WTC11 (cell line): ENCODE results near the gene LILRB2. TPM values are rescaled to one million over a fixed set of nuclear protein-coding genes. Genes with fewer than 3 reads are reported as not detected.
"Not testable (repeated sequence)": the region's sequence is repeated elsewhere in the genome, so short reads cannot be mapped to it uniquely, and the experiment has no call there.

Source experiments
- ATAC-seq: fragments of 200-7000 bp; cut with Tn5 transposase; 2 replicates; pipeline ENCODE4 v1.10.0; 2021; ENCODE audit warnings: mild to moderate bottlenecking, moderate library complexity
- CTCF ChIA-PET: fragments of 300-600 bp; sonication (Branson Sonifier 250); formaldehyde crosslinking; loops from one replicate; lab custom pipeline; 2021; ENCODE audit warnings: antibody characterized with exemption; lab: Charles Lee
- POLR2A ChIA-PET: fragments of 350-600 bp; sonication (Branson Sonifier 250); formaldehyde crosslinking; loops from one replicate; lab custom pipeline; 2021; ENCODE audit warnings: antibody characterized with exemption; lab: Charles Lee
- DNase-seq: peaks from one replicate; pipeline ENCODE4 v3.0.0; 2021; ENCODE audit warnings: low spot score
- H3K27ac Mint-ChIP-seq: 2 replicates; pipeline ENCODE4 v1.8.0; 2021; ENCODE audit warnings: mixed read lengths
- H3K27me3 Mint-ChIP-seq: 2 replicates; pipeline ENCODE4 v1.8.0; 2021; ENCODE audit warnings: low read depth, mild to moderate bottlenecking, moderate library complexity, mixed read lengths
- H3K36me3 Mint-ChIP-seq: 2 replicates; pipeline ENCODE4 v1.8.0; 2021; ENCODE audit warnings: mixed read lengths
- H3K4me1 Mint-ChIP-seq: 2 replicates; pipeline ENCODE4 v1.8.0; 2022; ENCODE audit warnings: mixed read lengths
- H3K4me3 Mint-ChIP-seq: 2 replicates; pipeline ENCODE4 v1.8.0; 2021; ENCODE audit warnings: mild to moderate bottlenecking, moderate library complexity, mixed read lengths
- H3K9me3 Mint-ChIP-seq: 2 replicates; pipeline ENCODE4 v1.8.0; 2021; ENCODE audit warnings: mixed read lengths
- ATF1 ChIP-seq: sonication (generic); formaldehyde crosslinking; IDR thresholded peaks from 2 replicates; pipeline ENCODE4 v1.8.1; 2023; ENCODE audit warnings: mild to moderate bottlenecking, moderate library complexity, missing genetic modification reagents
- ELF4 ChIP-seq: sonication (generic); formaldehyde crosslinking; IDR thresholded peaks from 2 replicates; pipeline ENCODE4 v1.8.1; 2022; ENCODE audit warnings: low read depth, mild to moderate bottlenecking, moderate library complexity, missing genetic modification reagents
- GABPB1 ChIP-seq: sonication (generic); formaldehyde crosslinking; IDR thresholded peaks from 2 replicates; pipeline ENCODE4 v1.8.1; 2023; ENCODE audit warnings: mild to moderate bottlenecking, missing genetic modification reagents
- JUN ChIP-seq: sonication (generic); formaldehyde crosslinking; IDR thresholded peaks from 2 replicates; pipeline ENCODE4 v1.8.0; 2023; ENCODE audit warnings: mild to moderate bottlenecking, missing genetic modification reagents
- SMAD3 ChIP-seq: sonication (generic); formaldehyde crosslinking; IDR thresholded peaks from 2 replicates; pipeline ENCODE4 v1.8.0; 2022; ENCODE audit warnings: missing genetic modification reagents, mild to moderate bottlenecking, borderline replicate concordance
- TEAD1 ChIP-seq: sonication (generic); formaldehyde crosslinking; IDR thresholded peaks from 2 replicates; pipeline ENCODE4 v1.8.0; 2022; ENCODE audit warnings: mild to moderate bottlenecking, missing genetic modification reagents
- ZNF263 ChIP-seq: sonication (generic); formaldehyde crosslinking; IDR thresholded peaks from 2 replicates; pipeline ENCODE4 v1.8.1; 2022; ENCODE audit warnings: low read depth, mild to moderate bottlenecking, moderate library complexity, missing genetic modification reagents
- ZNF317 ChIP-seq: sonication (generic); formaldehyde crosslinking; IDR thresholded peaks from 2 replicates; pipeline ENCODE4 v1.8.1; 2023; ENCODE audit warnings: low read depth, mild to moderate bottlenecking, moderate library complexity, missing genetic modification reagents, borderline replicate concordance
- total RNA-seq: library from RNA; stranded (reverse); gene quantifications from 3 replicates; pipeline ENCODE4 v1.2.3, GENCODE V29; 2021
- TF ChIP-seq, protein P1 (sequence below): fragments of 250-450 bp; sonication (Bioruptor Pico); IDR thresholded peaks from 2 replicates; pipeline ENCODE4 v2.1.2; 2022; ENCODE audit warnings: mild to moderate bottlenecking, moderate library complexity
- TF ChIP-seq, protein P2 (sequence below): fragments of 200-600 bp; IDR thresholded peaks from 2 replicates; pipeline ENCODE4 v1.8.0; 2022; ENCODE audit warnings: antibody characterized with exemption
- TF ChIP-seq, protein P3 (sequence below): sonication (generic); formaldehyde crosslinking; IDR thresholded peaks from 2 replicates; pipeline ENCODE4 v1.8.0; 2022; ENCODE audit warnings: mild to moderate bottlenecking, missing genetic modification reagents

LILRB2 gene
- total RNA-seq, 1 experiment from 2014 or later: not detected

DNA sequence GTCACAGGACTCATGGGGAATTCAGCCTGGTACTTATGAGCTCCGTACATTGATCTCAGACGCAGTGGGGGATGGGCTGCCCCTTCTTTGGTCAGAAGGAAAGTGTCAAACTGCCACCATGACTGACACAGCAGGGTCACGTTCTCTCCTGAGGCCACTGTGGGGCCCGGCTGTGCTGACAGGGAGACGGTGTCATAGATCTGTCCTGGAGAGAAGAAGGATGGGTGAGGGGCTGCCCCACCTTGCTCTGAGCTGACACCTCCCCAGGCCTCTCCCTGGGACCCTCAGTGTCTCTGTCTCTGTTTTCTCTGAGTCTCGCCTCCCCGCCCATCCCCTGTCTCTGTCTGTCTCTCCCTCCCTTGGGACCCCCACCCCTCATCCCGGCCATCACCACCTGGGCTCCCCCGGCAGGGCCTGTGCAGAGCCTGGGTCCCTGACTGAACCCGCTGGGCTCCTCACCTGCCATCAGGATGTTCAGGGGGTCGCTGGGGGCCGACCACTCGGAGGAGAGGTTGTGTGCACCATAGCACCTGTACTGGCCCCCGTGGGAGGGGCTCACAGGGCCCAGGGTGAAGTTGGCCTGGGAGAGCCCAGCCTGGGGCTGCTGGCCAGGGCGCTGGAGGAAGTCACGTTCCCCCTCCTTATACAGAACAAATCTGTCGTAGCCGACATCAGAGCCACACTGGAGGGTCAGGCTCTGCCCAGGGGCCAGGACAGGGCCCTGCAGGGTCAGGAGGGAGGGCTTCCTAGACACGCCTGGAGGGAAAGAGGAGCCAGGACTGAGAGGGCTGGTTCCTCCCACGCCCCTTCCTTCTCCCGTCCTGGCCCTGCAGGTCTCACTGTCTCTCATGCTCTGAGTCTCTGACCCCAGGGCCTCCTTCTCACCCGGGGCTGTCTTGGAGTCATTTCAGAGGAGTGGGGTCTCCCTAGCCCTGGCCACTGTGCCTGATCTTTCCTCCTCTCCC is 40.3 kb downstream of the LILRB2 start:
- H3K4me3 Mint-ChIP-seq, POLR2A ChIA-PET, CTCF ChIA-PET, H3K27ac Mint-ChIP-seq, H3K4me1 Mint-ChIP-seq, H3K9me3 Mint-ChIP-seq, ATAC-seq, H3K27me3 Mint-ChIP-seq, DNase-seq, H3K36me3 Mint-ChIP-seq: not testable (repeated sequence)

DNA sequence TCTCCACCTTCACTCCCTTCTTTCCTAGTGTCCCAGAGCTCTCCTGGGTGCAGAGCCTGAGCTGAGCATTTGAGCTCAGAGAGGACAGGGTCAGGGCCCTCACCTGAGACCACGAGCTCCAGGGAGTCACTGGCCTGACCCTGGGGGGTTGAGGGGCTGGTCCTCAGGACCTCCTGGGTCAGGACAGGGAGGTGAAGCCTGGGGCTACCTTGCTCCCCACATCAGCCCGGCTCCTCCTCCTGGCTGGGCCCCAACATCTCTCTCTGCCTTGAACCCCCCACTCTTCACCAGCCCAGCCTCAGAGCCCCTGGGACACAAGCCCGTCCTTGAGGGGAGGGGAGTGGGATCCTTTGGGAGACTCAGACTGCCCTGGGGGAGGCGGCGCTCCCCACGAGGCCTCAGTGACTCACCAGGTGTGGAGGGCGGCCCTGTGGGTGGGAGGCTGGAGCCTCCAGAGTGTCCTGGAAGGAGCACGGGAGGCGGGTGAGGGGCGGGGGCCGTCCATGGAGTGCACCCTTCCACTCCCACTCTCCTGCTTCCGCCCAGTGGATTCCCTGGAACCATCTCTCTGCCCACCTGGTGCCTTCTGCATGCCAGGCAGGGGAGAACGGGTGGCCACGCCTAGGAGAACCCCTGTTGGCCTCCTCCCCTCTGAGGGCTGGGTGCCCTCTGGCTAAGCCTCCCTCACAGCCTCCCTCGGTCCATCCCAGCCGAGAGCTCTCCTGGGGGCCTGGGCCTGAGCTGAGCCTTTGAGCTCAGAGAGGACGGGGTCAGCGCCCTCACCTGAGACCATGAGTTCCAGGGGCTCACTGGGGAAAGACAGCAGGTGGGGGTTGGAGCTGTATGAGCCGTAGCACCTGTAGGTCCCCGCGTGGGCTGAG is 41.2 kb downstream of the LILRB2 start:
- H3K4me1 Mint-ChIP-seq, DNase-seq, H3K27ac Mint-ChIP-seq, ATAC-seq, H3K27me3 Mint-ChIP-seq, H3K36me3 Mint-ChIP-seq, POLR2A ChIA-PET, H3K9me3 Mint-ChIP-seq, H3K4me3 Mint-ChIP-seq, CTCF ChIA-PET: not testable (repeated sequence)

DNA sequence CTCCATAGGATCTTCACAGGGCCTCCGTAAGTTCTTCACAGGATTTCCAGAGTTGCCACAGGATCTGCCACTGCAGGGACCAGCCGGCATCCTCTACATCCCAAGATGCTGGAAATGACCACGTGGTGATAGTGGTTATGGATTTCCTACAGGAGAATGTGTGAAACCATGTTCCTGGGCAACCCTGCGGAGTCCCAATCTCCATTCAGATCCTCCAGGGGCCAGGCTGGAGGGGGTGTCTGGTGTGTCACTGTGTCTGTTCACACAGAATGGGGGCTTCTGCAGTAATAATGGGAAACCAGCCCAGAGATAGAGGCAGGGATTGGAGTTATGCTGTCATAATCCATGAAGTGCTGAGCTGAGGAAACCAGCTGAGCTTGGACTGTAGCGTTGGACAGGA is 47.0 kb downstream of the LILRB2 start:
- H3K27me3 Mint-ChIP-seq: peaks cover 18% of the 10 kb centered on the region
- no peaks in the 10 kb centered on the region for H3K4me1 Mint-ChIP-seq
- DNase-seq: no peak
- no peak for TF ChIP-seq SMAD3 (CRISPR knock-in tag)
- TF ChIP-seq, protein P1, sequence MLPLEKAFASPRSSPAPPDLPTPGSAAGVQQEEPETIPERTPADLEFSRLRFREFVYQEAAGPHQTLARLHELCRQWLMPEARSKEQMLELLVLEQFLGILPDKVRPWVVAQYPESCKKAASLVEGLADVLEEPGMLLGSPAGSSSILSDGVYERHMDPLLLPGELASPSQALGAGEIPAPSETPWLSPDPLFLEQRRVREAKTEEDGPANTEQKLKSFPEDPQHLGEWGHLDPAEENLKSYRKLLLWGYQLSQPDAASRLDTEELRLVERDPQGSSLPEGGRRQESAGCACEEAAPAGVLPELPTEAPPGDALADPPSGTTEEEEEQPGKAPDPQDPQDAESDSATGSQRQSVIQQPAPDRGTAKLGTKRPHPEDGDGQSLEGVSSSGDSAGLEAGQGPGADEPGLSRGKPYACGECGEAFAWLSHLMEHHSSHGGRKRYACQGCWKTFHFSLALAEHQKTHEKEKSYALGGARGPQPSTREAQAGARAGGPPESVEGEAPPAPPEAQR (CRISPR knock-in tag): no peak
- TF ChIP-seq, protein P2, sequence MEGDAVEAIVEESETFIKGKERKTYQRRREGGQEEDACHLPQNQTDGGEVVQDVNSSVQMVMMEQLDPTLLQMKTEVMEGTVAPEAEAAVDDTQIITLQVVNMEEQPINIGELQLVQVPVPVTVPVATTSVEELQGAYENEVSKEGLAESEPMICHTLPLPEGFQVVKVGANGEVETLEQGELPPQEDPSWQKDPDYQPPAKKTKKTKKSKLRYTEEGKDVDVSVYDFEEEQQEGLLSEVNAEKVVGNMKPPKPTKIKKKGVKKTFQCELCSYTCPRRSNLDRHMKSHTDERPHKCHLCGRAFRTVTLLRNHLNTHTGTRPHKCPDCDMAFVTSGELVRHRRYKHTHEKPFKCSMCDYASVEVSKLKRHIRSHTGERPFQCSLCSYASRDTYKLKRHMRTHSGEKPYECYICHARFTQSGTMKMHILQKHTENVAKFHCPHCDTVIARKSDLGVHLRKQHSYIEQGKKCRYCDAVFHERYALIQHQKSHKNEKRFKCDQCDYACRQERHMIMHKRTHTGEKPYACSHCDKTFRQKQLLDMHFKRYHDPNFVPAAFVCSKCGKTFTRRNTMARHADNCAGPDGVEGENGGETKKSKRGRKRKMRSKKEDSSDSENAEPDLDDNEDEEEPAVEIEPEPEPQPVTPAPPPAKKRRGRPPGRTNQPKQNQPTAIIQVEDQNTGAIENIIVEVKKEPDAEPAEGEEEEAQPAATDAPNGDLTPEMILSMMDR: no peak
- TF ChIP-seq, protein P3, sequence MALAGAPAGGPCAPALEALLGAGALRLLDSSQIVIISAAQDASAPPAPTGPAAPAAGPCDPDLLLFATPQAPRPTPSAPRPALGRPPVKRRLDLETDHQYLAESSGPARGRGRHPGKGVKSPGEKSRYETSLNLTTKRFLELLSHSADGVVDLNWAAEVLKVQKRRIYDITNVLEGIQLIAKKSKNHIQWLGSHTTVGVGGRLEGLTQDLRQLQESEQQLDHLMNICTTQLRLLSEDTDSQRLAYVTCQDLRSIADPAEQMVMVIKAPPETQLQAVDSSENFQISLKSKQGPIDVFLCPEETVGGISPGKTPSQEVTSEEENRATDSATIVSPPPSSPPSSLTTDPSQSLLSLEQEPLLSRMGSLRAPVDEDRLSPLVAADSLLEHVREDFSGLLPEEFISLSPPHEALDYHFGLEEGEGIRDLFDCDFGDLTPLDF (CRISPR knock-in tag): no peak
- no peak for TF ChIP-seq ATF1 (CRISPR knock-in tag)
- TF ChIP-seq ZNF263 (CRISPR knock-in tag): no peak
- TF ChIP-seq ELF4 (CRISPR knock-in tag): no peak
- no peak overlapping the region for H3K4me3 Mint-ChIP-seq
- ChIA-PET POLR2A (no interaction called here), CTCF (no interaction called here)
- no peak overlapping the region for H3K27ac Mint-ChIP-seq
- no peak for ATAC-seq
- H3K9me3 Mint-ChIP-seq: peaks cover 14% of the 10 kb centered on the region
- no peaks in the 10 kb centered on the region; the same call in 1 of the 2 replicates for H3K36me3 Mint-ChIP-seq

DNA sequence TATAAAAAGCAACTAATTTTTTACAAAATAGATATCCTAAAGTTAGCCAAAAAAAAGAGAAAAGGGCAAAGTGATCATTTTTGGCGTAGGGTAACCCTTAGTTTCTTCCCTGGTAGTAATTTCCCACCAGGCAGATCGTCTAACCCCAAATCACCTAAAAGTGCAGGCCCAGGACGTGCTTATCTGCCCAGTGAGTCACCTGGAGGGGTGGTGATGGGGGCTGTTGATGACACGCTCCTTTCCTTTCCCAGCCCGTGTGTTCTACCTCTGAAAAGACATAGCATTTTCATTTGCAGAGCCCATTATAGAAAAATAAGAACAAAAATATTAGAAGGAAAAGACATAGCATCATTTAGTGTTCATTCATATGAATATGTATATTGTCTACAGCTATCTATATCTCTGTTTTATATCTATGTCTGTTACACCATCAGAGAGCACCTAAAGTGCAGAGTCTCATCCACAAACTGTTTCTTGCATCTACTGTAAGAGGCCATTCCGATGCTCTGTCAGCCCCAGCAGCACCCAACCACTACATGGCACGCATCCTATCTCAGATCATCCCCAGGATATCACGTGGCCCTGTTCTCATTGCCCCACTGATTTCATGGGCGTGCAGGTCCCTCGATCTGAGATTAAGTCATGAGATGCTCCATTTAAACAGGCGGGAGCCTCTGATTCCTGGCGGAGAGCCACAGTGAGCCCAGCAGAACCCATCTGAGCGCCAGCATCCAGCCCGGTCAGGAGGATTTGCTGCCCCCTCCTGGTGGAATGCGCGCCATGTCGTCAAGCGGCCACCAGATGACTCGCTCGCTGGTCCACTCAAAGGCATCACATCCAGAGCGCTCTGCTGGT is 49.6 kb downstream of the LILRB2 start:
- peaks cover 18% of the 10 kb centered on the region for H3K9me3 Mint-ChIP-seq
- ATAC-seq (peak; percentile 96), DNase-seq (peak; percentile 83)
- H3K4me1 Mint-ChIP-seq: no peaks in the 10 kb centered on the region
- H3K4me3 Mint-ChIP-seq: no peak overlapping the region
- ChIA-PET CTCF (interaction anchor here (1.3 kb wide), 3 partner anchors 35 to 51 kb away, joined by 3 to 4 read pairs (median 3); no protein-coding TSS in a partner anchor), POLR2A (no interaction called here)
- no peak overlapping the region for H3K27ac Mint-ChIP-seq
- no peak for TF ChIP-seq ZNF317
- TF ChIP-seq GABPB1 (CRISPR knock-in tag): peak; percentile 46; the same call in 1 of the 2 replicates
- TF ChIP-seq JUN (CRISPR knock-in tag): no peak
- peak; percentile 28; the same call in 1 of the 2 replicates for TF ChIP-seq TEAD1 (CRISPR knock-in tag)
- TF ChIP-seq, protein P2: peak; percentile 58
- H3K36me3 Mint-ChIP-seq: no peaks in the 10 kb centered on the region; the same call in 1 of the 2 replicates
- peaks cover 19% of the 10 kb centered on the region for H3K27me3 Mint-ChIP-seq
